Neural crest cell (in vitro differentiated cells): ENCODE measurements around the gene SEH1L. TPM values are rescaled to one million over a fixed set of nuclear protein-coding genes. Genes with fewer than 3 reads are reported as not detected.

ENCODE experiments used
- DNase-seq: peaks from one replicate; pipeline ENCODE4 v3.0.0; 2021; ENCODE audit warnings: low read depth, mixed read lengths, low spot score
- H3K27ac Mint-ChIP-seq: one replicate; pipeline ENCODE4 v1.8.0; 2021; ENCODE audit warnings: mild to moderate bottlenecking, mixed read lengths; ENCODE audit not compliant: unreplicated experiment
- H3K27me3 Mint-ChIP-seq: 2 replicates; pipeline ENCODE4 v1.8.0; 2021; ENCODE audit warnings: low read depth, mild to moderate bottlenecking, mixed read lengths
- H3K36me3 Mint-ChIP-seq: 2 replicates; pipeline ENCODE4 v1.8.0; 2021; ENCODE audit warnings: low read depth, mild to moderate bottlenecking, mixed read lengths
- H3K4me1 Mint-ChIP-seq: 2 replicates; pipeline ENCODE4 v1.8.0; 2021; ENCODE audit warnings: mixed read lengths
- H3K4me3 Mint-ChIP-seq: one replicate; pipeline ENCODE4 v1.8.0; 2021; ENCODE audit warnings: mild to moderate bottlenecking, mixed read lengths
- H3K9me3 Mint-ChIP-seq: 2 replicates; pipeline ENCODE4 v1.8.0; 2021; ENCODE audit warnings: mixed read lengths
- total RNA-seq: library from RNA; stranded (reverse); gene quantifications from 2 replicates; pipeline ENCODE4 v1.2.1, GENCODE V29; 2021
- TF ChIP-seq, protein P1 (sequence below): fragments of 200-600 bp; sonication (generic); conservative IDR thresholded peaks from 2 replicates; pipeline ENCODE4 v1.5.0; 2021; ENCODE audit warnings: antibody characterized with exemption, mild to moderate bottlenecking

SEH1L gene
- total RNA-seq, 1 donor from 2014 or later, result 64.2 TPM

DNA sequence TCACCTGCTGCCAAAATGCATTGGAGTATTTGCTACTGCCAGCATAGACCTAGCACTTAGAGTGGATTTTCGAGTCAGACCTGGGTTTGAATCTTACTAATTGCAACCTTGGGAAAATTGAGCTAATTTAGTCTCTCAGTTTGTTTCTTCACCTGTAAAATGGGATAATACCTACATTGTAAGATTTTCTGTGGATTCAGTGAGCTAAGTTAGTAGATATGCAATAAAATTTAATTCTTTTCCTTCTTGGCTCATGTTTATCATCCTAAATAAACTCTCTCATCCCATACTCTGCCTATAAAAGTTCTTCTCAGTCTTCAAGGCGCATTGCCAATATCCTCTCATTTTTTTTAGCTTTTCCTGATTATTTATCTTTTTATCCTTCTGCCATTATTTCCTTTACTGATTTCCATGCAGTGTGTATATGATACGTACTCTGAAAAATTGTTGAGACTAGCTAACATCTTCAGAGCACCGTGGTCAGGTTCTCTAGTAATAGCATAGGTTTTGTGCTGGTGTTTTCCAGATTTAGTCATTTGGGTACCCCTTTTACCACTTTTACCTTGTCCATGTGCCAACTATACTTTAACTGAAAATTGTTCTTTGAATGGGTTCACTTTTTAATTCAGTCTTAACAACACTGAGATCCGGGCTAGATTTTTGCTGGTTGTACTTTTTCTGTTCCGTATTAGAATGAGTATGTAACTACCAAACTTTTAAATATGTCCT is 50.7 kb downstream of the SEH1L start:
- TF ChIP-seq, protein P1, sequence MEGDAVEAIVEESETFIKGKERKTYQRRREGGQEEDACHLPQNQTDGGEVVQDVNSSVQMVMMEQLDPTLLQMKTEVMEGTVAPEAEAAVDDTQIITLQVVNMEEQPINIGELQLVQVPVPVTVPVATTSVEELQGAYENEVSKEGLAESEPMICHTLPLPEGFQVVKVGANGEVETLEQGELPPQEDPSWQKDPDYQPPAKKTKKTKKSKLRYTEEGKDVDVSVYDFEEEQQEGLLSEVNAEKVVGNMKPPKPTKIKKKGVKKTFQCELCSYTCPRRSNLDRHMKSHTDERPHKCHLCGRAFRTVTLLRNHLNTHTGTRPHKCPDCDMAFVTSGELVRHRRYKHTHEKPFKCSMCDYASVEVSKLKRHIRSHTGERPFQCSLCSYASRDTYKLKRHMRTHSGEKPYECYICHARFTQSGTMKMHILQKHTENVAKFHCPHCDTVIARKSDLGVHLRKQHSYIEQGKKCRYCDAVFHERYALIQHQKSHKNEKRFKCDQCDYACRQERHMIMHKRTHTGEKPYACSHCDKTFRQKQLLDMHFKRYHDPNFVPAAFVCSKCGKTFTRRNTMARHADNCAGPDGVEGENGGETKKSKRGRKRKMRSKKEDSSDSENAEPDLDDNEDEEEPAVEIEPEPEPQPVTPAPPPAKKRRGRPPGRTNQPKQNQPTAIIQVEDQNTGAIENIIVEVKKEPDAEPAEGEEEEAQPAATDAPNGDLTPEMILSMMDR, result no peak
- Mint-ChIP-seq H3K27me3 (no peaks in the 10 kb centered on the region), H3K36me3 (no peaks in the 10 kb centered on the region), H3K9me3 (no peaks in the 10 kb centered on the region), H3K4me3 (no peak overlapping the region), H3K27ac (no peak overlapping the region), H3K4me1 (no peaks in the 10 kb centered on the region)
- no peak for DNase-seq

DNA sequence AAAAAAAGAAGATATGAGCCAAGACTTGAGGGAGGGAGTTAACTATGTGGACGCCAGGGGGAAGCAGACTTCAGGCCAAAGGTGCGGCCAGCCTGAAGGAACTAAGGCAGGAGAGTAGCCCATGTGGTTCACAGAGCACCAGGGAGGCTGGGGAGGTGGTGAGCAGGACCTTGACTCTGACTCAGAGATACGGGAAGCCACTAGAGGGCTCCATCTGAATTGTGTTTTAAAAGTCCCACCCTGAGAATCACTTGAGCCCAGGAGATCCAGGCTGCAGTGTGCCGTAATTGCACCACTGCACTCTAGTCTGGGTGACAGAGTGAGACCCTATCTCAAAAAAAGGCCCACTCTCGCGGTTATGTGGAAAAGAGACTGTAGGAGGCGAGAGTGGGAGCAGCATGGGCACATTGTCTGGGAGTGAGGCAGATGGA is 55.7 kb downstream of the SEH1L start:
- Mint-ChIP-seq H3K27me3 (no peaks in the 10 kb centered on the region), H3K9me3 (no peaks in the 10 kb centered on the region), H3K4me1 (no peaks in the 10 kb centered on the region), H3K4me3 (no peak overlapping the region), H3K27ac (no peak overlapping the region), H3K36me3 (no peaks in the 10 kb centered on the region)
- TF ChIP-seq, protein P1, result peak; percentile 53
- peak; percentile 24 for DNase-seq

DNA sequence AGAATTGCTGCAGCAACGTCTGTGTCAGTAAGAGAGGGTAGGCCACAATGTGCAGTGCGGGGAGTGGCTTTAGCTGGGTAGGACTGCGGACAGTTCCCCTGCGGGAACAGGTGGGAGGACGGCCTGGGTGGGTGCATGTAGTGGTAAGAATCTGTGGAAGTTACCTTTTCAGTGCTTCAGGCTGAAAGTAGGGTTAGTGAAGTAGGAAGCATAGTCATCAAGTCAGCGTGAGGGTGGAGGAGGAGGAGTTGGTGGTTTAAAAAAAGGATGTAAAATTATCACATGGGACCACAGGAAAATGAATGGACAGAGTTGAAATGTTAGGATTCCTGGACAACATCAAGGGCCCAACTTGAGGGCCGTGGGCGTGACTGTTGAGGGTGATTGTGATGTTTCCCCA is 56.6 kb downstream of the SEH1L start:
- Mint-ChIP-seq H3K27me3 (no peaks in the 10 kb centered on the region), H3K4me1 (no peaks in the 10 kb centered on the region), H3K4me3 (no peak overlapping the region), H3K27ac (no peak overlapping the region), H3K36me3 (no peaks in the 10 kb centered on the region), H3K9me3 (no peaks in the 10 kb centered on the region)
- DNase-seq, result no peak
- TF ChIP-seq, protein P1, result no peak

DNA sequence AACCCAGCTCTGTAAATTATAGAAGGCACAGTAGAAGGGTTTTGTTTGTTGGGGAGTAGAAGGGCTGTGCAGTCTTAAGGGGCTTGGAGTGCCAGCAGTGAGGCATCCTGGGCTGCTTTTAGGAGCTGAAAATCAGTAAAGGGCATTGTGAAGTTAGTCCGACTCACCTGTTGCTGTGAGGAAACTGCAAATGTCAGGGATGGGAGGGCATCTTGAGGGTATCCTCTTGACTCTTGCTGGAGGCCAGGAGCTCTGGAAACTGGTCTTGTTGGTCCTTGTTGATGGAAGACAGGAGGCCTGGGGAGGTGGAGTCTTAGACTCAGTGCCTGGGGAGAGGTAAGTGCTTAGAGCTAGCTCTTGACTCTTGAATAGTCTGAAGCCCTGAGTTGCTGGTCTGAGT is 57.5 kb downstream of the SEH1L start:
- no peaks in the 10 kb centered on the region for H3K4me1 Mint-ChIP-seq
- TF ChIP-seq, protein P1, result no peak
- no peak overlapping the region for H3K27ac Mint-ChIP-seq
- H3K36me3 Mint-ChIP-seq, result no peaks in the 10 kb centered on the region
- H3K27me3 Mint-ChIP-seq, result no peaks in the 10 kb centered on the region
- no peak overlapping the region for H3K4me3 Mint-ChIP-seq
- no peaks in the 10 kb centered on the region for H3K9me3 Mint-ChIP-seq
- DNase-seq, result no peak

DNA sequence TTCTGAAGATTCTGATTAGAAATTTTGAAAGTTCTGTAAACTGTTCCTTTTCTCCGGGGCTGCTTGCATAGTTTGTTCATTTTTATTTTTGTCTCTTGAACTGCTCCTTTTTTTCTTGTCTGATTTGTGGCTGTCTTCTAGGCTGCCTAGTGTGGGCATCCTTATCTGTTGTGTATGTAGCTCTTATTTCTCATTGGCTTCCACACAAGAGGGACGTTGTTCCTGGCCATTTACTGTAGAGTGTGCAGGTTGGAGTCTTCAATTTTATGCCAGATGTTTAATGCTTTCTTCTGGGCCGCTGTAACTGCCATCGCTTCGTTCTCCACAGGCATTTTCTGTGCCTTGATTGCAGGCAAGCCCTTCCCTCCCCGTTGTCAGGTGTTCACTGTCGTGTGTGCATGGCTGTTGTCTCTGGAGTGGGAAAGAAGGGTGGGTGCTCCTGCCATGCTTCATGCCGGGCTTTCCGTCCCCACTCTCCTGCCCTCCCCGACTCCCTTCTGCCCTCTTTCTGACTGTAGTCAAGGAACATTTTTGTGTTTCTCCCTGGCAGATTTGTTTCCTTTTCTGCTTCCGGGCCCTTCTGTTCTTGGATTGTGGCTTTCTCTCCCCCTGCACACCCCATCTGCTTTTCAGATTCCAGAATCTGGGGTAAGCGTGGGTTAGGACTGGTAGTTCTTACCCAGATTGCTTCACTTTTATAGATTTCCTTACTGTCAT is 58.9 kb downstream of the SEH1L start:
- TF ChIP-seq, protein P1, result no peak
- H3K4me1 Mint-ChIP-seq, result no peaks in the 10 kb centered on the region
- no peaks in the 10 kb centered on the region for H3K27me3 Mint-ChIP-seq
- H3K9me3 Mint-ChIP-seq, result no peaks in the 10 kb centered on the region
- no peak overlapping the region for H3K4me3 Mint-ChIP-seq
- no peak overlapping the region for H3K27ac Mint-ChIP-seq
- peaks cover under 1% of the 10 kb centered on the region for H3K36me3 Mint-ChIP-seq
- no peak for DNase-seq
